ENCODE results near the gene TRANK1.

DNA sequence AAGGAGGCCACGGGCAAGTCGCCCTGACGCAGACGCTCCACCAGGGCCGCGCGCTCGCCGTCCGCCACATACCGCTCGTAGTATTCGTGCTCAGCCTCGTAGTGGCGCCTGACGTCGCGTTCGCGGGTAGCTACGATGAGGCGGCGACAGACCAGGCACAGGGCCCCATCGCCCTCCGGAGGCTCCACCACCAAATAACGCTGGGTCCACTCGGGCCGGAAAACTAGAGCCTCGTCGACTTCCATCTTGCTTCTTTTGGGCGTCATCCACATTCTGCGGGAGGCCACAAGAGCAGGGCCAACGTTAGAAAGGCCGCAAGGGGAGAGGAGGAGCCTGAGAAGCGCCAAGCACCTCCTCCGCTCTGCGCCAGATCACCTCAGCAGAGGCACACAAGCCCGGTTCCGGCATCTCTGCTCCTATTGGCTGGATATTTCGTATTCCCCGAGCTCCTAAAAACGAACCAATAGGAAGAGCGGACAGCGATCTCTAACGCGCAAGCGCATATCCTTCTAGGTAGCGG is 48.0 kb upstream of the TRANK1 start, which contains the start of gene EPM2AIP1:
- TF ChIP-seq, protein P1, sequence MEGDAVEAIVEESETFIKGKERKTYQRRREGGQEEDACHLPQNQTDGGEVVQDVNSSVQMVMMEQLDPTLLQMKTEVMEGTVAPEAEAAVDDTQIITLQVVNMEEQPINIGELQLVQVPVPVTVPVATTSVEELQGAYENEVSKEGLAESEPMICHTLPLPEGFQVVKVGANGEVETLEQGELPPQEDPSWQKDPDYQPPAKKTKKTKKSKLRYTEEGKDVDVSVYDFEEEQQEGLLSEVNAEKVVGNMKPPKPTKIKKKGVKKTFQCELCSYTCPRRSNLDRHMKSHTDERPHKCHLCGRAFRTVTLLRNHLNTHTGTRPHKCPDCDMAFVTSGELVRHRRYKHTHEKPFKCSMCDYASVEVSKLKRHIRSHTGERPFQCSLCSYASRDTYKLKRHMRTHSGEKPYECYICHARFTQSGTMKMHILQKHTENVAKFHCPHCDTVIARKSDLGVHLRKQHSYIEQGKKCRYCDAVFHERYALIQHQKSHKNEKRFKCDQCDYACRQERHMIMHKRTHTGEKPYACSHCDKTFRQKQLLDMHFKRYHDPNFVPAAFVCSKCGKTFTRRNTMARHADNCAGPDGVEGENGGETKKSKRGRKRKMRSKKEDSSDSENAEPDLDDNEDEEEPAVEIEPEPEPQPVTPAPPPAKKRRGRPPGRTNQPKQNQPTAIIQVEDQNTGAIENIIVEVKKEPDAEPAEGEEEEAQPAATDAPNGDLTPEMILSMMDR (IDR thresholded peaks at IDR 0.05), result peak in 4 of 7 experiments; percentile 35 to 53 (median 46)
- peak; percentile 88 to 95 (median 95) for TF ChIP-seq POLR2A (IDR thresholded peaks at IDR 0.05)
